ENCODE results near the gene TTLL11. TPM values are rescaled to one million over a fixed set of nuclear protein-coding genes. Genes with fewer than 3 reads are reported as not detected.

Gene TTLL11
- total and polyA plus RNA-seq, 8 donors, result 3.4 to 7.5 (median 5.5) TPM

DNA sequence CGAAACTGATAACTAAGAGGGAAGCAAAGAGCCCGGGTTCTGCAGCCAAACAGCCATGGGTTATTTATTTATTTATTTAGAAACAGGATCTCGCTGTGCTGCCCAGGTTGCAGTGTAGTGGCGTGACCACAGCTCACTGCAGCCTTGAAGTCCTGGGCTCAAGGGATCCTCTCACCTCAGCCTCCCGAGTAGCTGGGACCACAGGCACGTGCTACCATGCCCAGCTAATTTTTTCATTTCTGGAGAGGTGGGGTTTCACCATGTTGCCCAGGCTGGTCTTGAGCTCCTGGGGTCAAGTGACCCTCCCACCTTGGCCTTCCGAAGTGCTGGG, 42.4 kb upstream of the TTLL11 start:
- Histone ChIP-seq H3K36me3 (no peaks in the 10 kb centered on the region), H3K27me3 (no peaks in the 10 kb centered on the region), H3K4me1 (no peaks in the 10 kb centered on the region), H3K9me3 (no peaks in the 10 kb centered on the region), H3K27ac (no peak overlapping the region), H3K4me3 (no peak overlapping the region)
- no peak for TF ChIP-seq CTCF (IDR thresholded peaks at IDR 0.05)
- DNase-seq, result no peak
- intact Hi-C loops (cut with DNase I), result no loop called here
- 78 to 79% methylated on average over 7 of the region's 7 CpGs for WGBS, 2 donors
- no peak for FAIRE-seq
- ATAC-seq, result no peak

GRCh38 chr9:122134822-122135528, 41.9 kb upstream of the TTLL11 start:
- FAIRE-seq, result no peak
- no peaks in the 10 kb centered on the region for H3K36me3 ChIP-seq
- H3K27me3 ChIP-seq, result no peaks in the 10 kb centered on the region
- WGBS, 2 donors, result 67 to 68% methylated on average over 12 of the region's 12 CpGs
- H3K27ac ChIP-seq, result no peak overlapping the region
- intact Hi-C loops (cut with DNase I), result no loop called here
- H3K9me3 ChIP-seq, result no peaks in the 10 kb centered on the region
- no peak for ATAC-seq
- H3K4me3 ChIP-seq, result no peak overlapping the region
- TF ChIP-seq CTCF (IDR thresholded peaks at IDR 0.05), result no peak
- DNase-seq, result no peak
- H3K4me1 ChIP-seq, result no peaks in the 10 kb centered on the region

DNA sequence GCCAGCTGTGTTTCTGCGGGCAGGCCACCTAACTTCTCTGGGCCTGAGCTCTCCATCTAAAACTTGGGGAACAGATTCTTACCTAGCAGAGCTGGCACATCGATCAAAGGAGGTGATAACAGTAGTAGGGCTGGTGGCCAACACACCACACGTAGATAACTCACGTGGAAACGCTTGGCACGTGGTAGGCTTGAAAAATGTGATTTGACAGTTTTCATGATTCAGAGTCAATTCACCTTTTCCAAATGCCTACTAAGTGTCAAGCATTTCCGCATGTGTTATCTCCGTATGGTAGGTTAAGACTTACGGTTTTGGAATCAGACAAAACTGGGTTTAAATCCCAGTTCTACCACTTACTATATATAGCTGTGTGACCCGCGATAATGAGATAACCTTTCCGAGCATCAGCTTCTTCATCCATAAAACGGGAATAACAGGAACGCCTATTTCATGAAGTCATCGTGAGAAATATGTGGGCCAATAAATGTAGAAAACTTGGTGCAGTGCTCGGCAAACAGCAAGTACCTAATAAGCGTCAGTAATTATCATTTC, 41.0 kb upstream of the TTLL11 start:
- no peak for FAIRE-seq

GRCh38 chr9:122133263-122133983, 40.3 kb upstream of the TTLL11 start:
- DNase-seq (no peak), FAIRE-seq (no peak), ATAC-seq (no peak)
- no peaks in the 10 kb centered on the region for H3K36me3 ChIP-seq
- H3K9me3 ChIP-seq, result no peaks in the 10 kb centered on the region
- no peaks in the 10 kb centered on the region for H3K4me1 ChIP-seq
- no peak for TF ChIP-seq CTCF (IDR thresholded peaks at IDR 0.05)
- no peaks in the 10 kb centered on the region for H3K27me3 ChIP-seq
- no peak overlapping the region for H3K27ac ChIP-seq
- intact Hi-C loops (cut with DNase I), result no loop called here
- H3K4me3 ChIP-seq, result no peak overlapping the region
- 82 to 86% methylated on average over 12 of the region's 12 CpGs for whole genome bisulfite sequencing, 2 donors

More for the DNA sequence above, 41.0 kb upstream of the TTLL11 start:
- H3K27me3 ChIP-seq, result no peaks in the 10 kb centered on the region
- H3K9me3 ChIP-seq, result no peaks in the 10 kb centered on the region
- WGBS, 2 donors, result 44 to 57% methylated on average over 17 of the region's 17 CpGs
- no peaks in the 10 kb centered on the region for H3K36me3 ChIP-seq
- no peaks in the 10 kb centered on the region for H3K4me1 ChIP-seq
- intact Hi-C loops (cut with DNase I), result no loop called here
- H3K27ac ChIP-seq, result no peak overlapping the region
- DNase-seq, result no peak
- H3K4me3 ChIP-seq, result no peak overlapping the region
- ATAC-seq, result no peak
- no peak for TF ChIP-seq CTCF (IDR thresholded peaks at IDR 0.05)

DNA sequence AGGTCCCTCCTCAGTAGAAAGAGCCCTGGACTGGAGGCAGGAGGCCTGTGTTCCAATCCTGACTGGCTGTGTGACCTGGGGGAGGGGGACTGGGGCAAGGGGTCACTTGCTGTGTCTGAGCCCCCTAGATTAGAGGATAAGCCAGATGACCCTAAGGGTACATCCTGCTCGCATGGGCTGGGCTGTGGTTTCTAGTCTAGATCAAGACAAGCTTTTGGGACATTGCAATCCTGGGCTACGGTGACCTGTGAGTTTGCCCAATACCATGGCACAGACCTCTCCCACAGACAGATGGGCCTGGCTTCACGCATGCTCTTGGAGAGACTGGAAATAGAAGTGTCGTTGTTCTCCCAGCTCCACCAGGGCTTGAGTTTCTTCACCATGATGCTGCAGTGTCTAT, 39.4 kb upstream of the TTLL11 start:
- no peaks in the 10 kb centered on the region for H3K9me3 ChIP-seq
- DNase-seq, result no peak
- H3K4me1 ChIP-seq, result no peaks in the 10 kb centered on the region
- intact Hi-C loops (cut with DNase I), result no loop called here
- no peak for TF ChIP-seq CTCF (IDR thresholded peaks at IDR 0.05)
- no peaks in the 10 kb centered on the region for H3K36me3 ChIP-seq
- FAIRE-seq, result no peak
- H3K4me3 ChIP-seq, result no peak overlapping the region
- no peak for ATAC-seq
- WGBS, 2 donors, result 93 to 96% methylated on average over 4 of the region's 4 CpGs
- H3K27me3 ChIP-seq, result no peaks in the 10 kb centered on the region
- H3K27ac ChIP-seq, result no peak overlapping the region

Data from pancreas (tissue), 10 donors.